ENCODE data around the gene MRPS35.

DNA sequence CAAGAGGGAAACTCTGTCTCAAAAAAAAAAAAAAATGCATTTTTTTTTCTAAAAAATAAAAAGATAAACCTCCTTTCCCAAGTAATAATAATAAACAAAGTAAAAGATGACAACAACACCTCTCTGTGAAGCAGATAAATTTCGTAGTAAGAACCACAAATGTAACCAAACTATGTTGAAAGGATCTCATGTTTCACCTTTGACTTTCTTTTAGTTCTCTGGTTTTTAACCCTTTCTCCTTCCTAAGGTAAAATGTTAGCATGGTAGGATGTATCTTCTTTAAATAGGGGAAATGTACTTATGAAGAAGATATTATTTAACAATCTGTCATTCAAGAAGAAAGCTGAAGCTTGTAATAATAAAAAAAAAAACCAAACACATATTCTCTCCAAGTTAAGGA is 67.6 kb downstream of the MRPS35 start:
- no peak for TF ChIP-seq POLR2AphosphoS5 (IDR thresholded peaks at IDR 0.05; ENCODE audit: borderline replicate concordance, low read depth, low read length)
- no peak for TF ChIP-seq EZH2 (IDR thresholded peaks at IDR 0.05)
